Neural cell (in vitro differentiated cells): ENCODE results near the gene ZNF680. TPM values are rescaled to one million over a fixed set of nuclear protein-coding genes. Genes with fewer than 3 reads are reported as not detected.

Experiments used
- H2AFZ ChIP-seq: fragments of 200-600, 300-800 bp; sonication (generic), shearing (Covaris generic); 2 replicates; pipeline ENCODE4 v1.6.0; 2014; ENCODE audit warnings: low read depth, mild to moderate bottlenecking, antibody characterized with exemption, low read length, moderate library complexity
- H3F3A ChIP-seq: fragments of 200-600 bp; shearing (Covaris generic); 2 replicates; pipeline ENCODE4 v1.6.1; 2016; ENCODE audit warnings: mild to moderate bottlenecking, moderate library complexity, mixed read lengths, antibody characterized with exemption, low read length; ENCODE audit not compliant: insufficient read depth, poor library complexity, severe bottlenecking
- H3K27ac ChIP-seq: fragments of 200-600, 300-800 bp; sonication (generic), shearing (Covaris generic); 2 replicates; pipeline ENCODE4 v1.5.1; 2014; ENCODE audit warnings: mild to moderate bottlenecking, low read length, moderate library complexity
- H3K27me3 ChIP-seq: fragments of 300-800, 200-600 bp; sonication (generic), shearing (Covaris generic); 2 replicates; pipeline ENCODE4 v1.6.0; 2014; ENCODE audit warnings: mild to moderate bottlenecking, low read depth, low read length, moderate library complexity; ENCODE audit not compliant: insufficient read depth
- H3K36me3 ChIP-seq: fragments of 300-800, 200-600 bp; sonication (generic), shearing (Covaris generic); 2 replicates; pipeline ENCODE4 v1.5.1; 2014; ENCODE audit warnings: mild to moderate bottlenecking, antibody characterized with exemption, low read length, moderate library complexity; ENCODE audit not compliant: insufficient read depth
- H3K4me2 ChIP-seq: fragments of 300-800, 200-600 bp; sonication (generic), shearing (Covaris generic); 2 replicates; pipeline ENCODE4 v1.6.0; 2014; ENCODE audit warnings: mild to moderate bottlenecking, low read length
- H3K4me3 ChIP-seq: fragments of 300-800, 200-600 bp; sonication (generic), shearing (Covaris generic); 2 replicates; pipeline ENCODE4 v1.5.1; 2014; ENCODE audit warnings: mild to moderate bottlenecking, low read length, moderate library complexity
- H3K79me2 ChIP-seq: fragments of 200-600 bp; shearing (Covaris generic); replicated peaks from 2 replicates; pipeline ENCODE4 v1.6.0; 2014; ENCODE audit warnings: mild to moderate bottlenecking, low read length, moderate library complexity; ENCODE audit not compliant: insufficient read depth
- H3K9ac ChIP-seq: fragments of 300-800, 200-600 bp; sonication (generic), shearing (Covaris generic); 2 replicates; pipeline ENCODE4 v1.6.1; 2016; ENCODE audit warnings: mild to moderate bottlenecking, low read length, mixed read lengths
- H3K9me2 ChIP-seq: fragments of 200-600 bp; shearing (Covaris generic); 2 replicates; pipeline ENCODE4 v1.6.1; 2016; ENCODE audit warnings: mild to moderate bottlenecking, low read length, mixed read lengths; ENCODE audit not compliant: insufficient read depth
- H3K9me3 ChIP-seq: fragments of 200-600, 300-800 bp; sonication (generic), shearing (Covaris generic); 2 replicates; pipeline ENCODE4 v1.6.1; 2016; ENCODE audit warnings: mild to moderate bottlenecking, mixed run types, low read length, moderate library complexity, mixed read lengths
- H4K20me1 ChIP-seq: fragments of 200-600 bp; shearing (Covaris generic); 2 replicates; pipeline ENCODE4 v1.6.1; 2016; ENCODE audit warnings: mild to moderate bottlenecking, mixed run types; ENCODE audit not compliant: insufficient read depth
- EP300 ChIP-seq: fragments of 450-650 bp; conservative IDR thresholded peaks from 2 replicates; pipeline ENCODE4 v1.6.1; 2014; ENCODE audit warnings: antibody characterized with exemption, mild to moderate bottlenecking, moderate library complexity; ENCODE audit not compliant: poor library complexity, severe bottlenecking
- EZH2 ChIP-seq: fragments of 200-600, 300-800 bp; shearing (Covaris generic), sonication (generic); IDR thresholded peaks from 2 replicates; pipeline ENCODE4 v1.6.1; 2014; ENCODE audit warnings: antibody characterized with exemption, low read length, borderline replicate concordance, mild to moderate bottlenecking; ENCODE audit not compliant: insufficient read depth, poor library complexity, severe bottlenecking
- MXI1 ChIP-seq: fragments of 450-650 bp; conservative IDR thresholded peaks from 2 replicates; pipeline ENCODE4 v1.6.1; 2014; ENCODE audit warnings: antibody characterized with exemption, mild to moderate bottlenecking; ENCODE audit not compliant: poor library complexity, severe bottlenecking
- POLR2AphosphoS5 ChIP-seq: IDR thresholded peaks from 2 replicates; pipeline ENCODE4 v1.6.1; 2012
- RAD21 ChIP-seq: fragments of 450-650 bp; conservative IDR thresholded peaks from 2 replicates; pipeline ENCODE4 v1.6.1; 2014; ENCODE audit warnings: antibody characterized with exemption, mild to moderate bottlenecking, moderate library complexity
- REST ChIP-seq: IDR thresholded peaks from 2 replicates; pipeline ENCODE4 v1.6.1; 2012; ENCODE audit warnings: borderline replicate concordance
- SMC3 ChIP-seq: fragments of 450-650 bp; conservative IDR thresholded peaks from 2 replicates; pipeline ENCODE4 v1.6.1; 2014; ENCODE audit warnings: antibody characterized with exemption, mild to moderate bottlenecking, moderate library complexity; ENCODE audit not compliant: poor library complexity
- TAF1 ChIP-seq: IDR thresholded peaks from 2 replicates; pipeline ENCODE4 v1.6.1; 2012; ENCODE audit warnings: low read depth
- polyA plus RNA-seq: library from polyadenylated mRNA; depleted of rRNA; stranded (reverse); fragments of >200 nt; gene quantifications from 2 replicates; pipeline ENCODE4 v1.2.3, GENCODE V29; 2014
- TF ChIP-seq, protein P1 (sequence below): fragments of 450-650 bp; IDR thresholded peaks from 2 replicates; pipeline ENCODE4 v1.5.1; 2014; ENCODE audit warnings: antibody characterized with exemption, mild to moderate bottlenecking, moderate library complexity; ENCODE audit not compliant: poor library complexity, severe bottlenecking

The ZNF680 gene
- polyA plus RNA-seq, 1 donor from 2014 or later: 0.32 TPM

DNA sequence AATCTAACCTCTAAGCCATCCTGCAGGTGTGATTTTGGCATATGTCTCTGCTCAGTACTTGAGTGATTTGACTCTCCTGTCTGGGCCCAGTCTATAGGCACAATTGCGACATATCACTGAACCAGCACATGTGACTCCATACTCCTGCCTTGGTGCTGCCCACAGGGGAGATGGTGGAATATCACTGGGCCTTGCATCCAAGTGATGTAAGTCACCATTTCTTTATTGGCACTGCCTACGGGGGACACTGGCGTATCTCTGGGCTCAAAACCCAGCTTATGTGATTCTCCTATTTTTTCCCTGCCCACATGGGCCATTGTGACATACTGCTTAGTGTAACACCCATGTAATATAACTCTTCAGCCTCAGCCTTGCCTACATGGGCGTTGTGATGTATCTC, 48.1 kb upstream of the ZNF680 start (continued):
- TF ChIP-seq EZH2 (no peak), RAD21 (no peak)

DNA sequence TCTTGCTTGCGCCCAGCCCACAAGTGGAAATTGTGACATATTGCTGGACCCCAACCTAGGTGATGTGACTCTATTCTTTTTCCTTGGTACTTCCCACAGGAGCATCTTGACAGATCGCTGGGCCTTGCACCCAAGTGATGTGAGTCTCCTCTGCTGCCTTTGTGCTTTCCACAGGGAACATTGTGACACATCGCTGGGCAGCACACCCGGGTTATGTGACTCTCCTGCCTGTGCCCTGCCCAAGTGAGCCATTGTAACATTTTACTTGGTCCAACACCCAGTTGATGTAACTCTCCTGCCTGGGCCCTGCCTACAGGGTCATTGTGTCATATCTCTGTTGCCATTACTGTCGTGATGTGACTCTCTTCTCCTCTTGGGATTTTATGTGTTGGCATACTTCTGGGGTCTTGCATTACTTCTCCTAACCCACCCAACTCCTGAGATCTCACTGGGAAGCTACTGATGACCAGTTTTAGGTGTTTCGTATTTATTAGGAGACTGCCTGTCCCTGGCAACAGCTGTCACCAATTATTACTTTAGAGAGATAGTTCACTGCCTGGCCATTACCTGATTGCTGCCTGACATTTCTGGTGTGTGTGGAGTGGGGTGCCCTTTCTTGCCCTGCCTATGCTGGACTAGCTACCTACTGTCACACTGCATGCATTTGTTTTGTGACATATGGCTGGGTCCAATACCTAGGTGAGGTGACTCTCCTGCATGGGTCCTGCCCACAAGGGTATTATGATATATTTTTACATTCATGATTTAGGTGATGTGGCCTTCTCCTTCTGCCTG, 45.4 kb upstream of the ZNF680 start:
- Histone ChIP-seq H3K27ac (no peak overlapping the region), H3F3A (no peaks in the 10 kb centered on the region), H3K27me3 (no peaks in the 10 kb centered on the region)

More for the DNA sequence above, 45.4 kb upstream of the ZNF680 start:
- Histone ChIP-seq H3K9me3 (peaks cover under 1% of the 10 kb centered on the region), H3K9ac (no peak overlapping the region), H3K36me3 (no peaks in the 10 kb centered on the region), H4K20me1 (no peaks in the 10 kb centered on the region), H3K9me2 (no peaks in the 10 kb centered on the region), H3K79me2 (no peaks in the 10 kb centered on the region), H3K4me3 (no peak overlapping the region), H2AFZ (no peak overlapping the region), H3K4me2 (no peak overlapping the region)
- TF ChIP-seq SMC3: no peak
- TF ChIP-seq RAD21: no peak
- no peak for TF ChIP-seq REST
- TF ChIP-seq POLR2AphosphoS5: no peak
- no peak for TF ChIP-seq TAF1
- no peak for TF ChIP-seq MXI1
- no peak for TF ChIP-seq EZH2
- TF ChIP-seq, protein P1, sequence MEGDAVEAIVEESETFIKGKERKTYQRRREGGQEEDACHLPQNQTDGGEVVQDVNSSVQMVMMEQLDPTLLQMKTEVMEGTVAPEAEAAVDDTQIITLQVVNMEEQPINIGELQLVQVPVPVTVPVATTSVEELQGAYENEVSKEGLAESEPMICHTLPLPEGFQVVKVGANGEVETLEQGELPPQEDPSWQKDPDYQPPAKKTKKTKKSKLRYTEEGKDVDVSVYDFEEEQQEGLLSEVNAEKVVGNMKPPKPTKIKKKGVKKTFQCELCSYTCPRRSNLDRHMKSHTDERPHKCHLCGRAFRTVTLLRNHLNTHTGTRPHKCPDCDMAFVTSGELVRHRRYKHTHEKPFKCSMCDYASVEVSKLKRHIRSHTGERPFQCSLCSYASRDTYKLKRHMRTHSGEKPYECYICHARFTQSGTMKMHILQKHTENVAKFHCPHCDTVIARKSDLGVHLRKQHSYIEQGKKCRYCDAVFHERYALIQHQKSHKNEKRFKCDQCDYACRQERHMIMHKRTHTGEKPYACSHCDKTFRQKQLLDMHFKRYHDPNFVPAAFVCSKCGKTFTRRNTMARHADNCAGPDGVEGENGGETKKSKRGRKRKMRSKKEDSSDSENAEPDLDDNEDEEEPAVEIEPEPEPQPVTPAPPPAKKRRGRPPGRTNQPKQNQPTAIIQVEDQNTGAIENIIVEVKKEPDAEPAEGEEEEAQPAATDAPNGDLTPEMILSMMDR: no peak
- no peak for TF ChIP-seq EP300
